BLaER1 (cell line): Measurements from ENCODE around the gene TBX6.

ENCODE experiments used
- H3K27ac ChIP-seq: shearing (Covaris generic); formaldehyde crosslinking; 2 replicates; pipeline ENCODE4 v1.8.1; 2022
- H3K27me3 ChIP-seq: shearing (Covaris generic); formaldehyde crosslinking; 2 replicates; pipeline ENCODE4 v1.8.1; 2022
- H3K36me3 ChIP-seq: shearing (Covaris generic); formaldehyde crosslinking; 2 replicates; pipeline ENCODE4 v1.8.1; 2022
- H3K4me1 ChIP-seq: shearing (Covaris generic); formaldehyde crosslinking; 2 replicates; pipeline ENCODE4 v1.8.1; 2022
- H3K4me2 ChIP-seq: shearing (Covaris generic); formaldehyde crosslinking; 2 replicates; pipeline ENCODE4 v1.8.1; 2022
- H3K4me3 ChIP-seq: shearing (Covaris generic); formaldehyde crosslinking; 2 replicates; pipeline ENCODE4 v1.8.1; 2022
- H3K9ac ChIP-seq: shearing (Covaris generic); formaldehyde crosslinking; 2 replicates; pipeline ENCODE4 v1.8.1; 2022
- H3K9me3 ChIP-seq: shearing (Covaris generic); formaldehyde crosslinking; 2 replicates; pipeline ENCODE4 v1.8.1; 2022
- H4K20me1 ChIP-seq: shearing (Covaris generic); formaldehyde crosslinking; 2 replicates; pipeline ENCODE4 v1.8.1; 2022
- Cebpa-rat ChIP-seq: shearing (Covaris generic); IDR thresholded peaks from 2 replicates; pipeline ENCODE4 v1.8.1; 2022

TBX6 gene

GRCh38 chr16:30078744-30079143 lies 13.0 kb downstream of the TBX6 start:
- Histone ChIP-seq H3K4me1 (peaks cover 31% of the 10 kb centered on the region), H3K27ac (no peak overlapping the region), H3K9me3 (no peaks in the 10 kb centered on the region), H3K36me3 (peaks cover 70% of the 10 kb centered on the region), H3K9ac (peak overlapping the region; percentile 35; the same call in 1 of the 2 replicates), H3K27me3 (no peaks in the 10 kb centered on the region), H3K4me3 (no peak overlapping the region), H3K4me2 (no peak overlapping the region), H4K20me1 (peaks cover 70% of the 10 kb centered on the region)
- no peak for TF ChIP-seq Cebpa-rat

- Histone ChIP-seq H3K9me3 (no peaks in the 10 kb centered on the region), H3K36me3 (peaks cover 70% of the 10 kb centered on the region), H4K20me1 (peaks cover 60% of the 10 kb centered on the region), H3K27me3 (no peaks in the 10 kb centered on the region), H3K27ac (no peak overlapping the region), H3K4me3 (no peak overlapping the region), H3K9ac (peak overlapping the region; percentile 97), H3K4me1 (peaks cover 31% of the 10 kb centered on the region), H3K4me2 (peak overlapping the region; percentile 99)
- TF ChIP-seq Cebpa-rat, result no peak
Observed at GRCh38 chr16:30077656-30078055, 14.1 kb downstream of the TBX6 start.

- no peak for TF ChIP-seq Cebpa-rat
- H3K4me3 ChIP-seq, result peak overlapping the region; percentile 98
- peak overlapping the region; percentile 92 for H3K27ac ChIP-seq
- peaks cover 31% of the 10 kb centered on the region for H3K4me1 ChIP-seq
- H3K9me3 ChIP-seq, result no peaks in the 10 kb centered on the region
- H3K36me3 ChIP-seq, result peaks cover 72% of the 10 kb centered on the region
- peak overlapping the region; percentile 99 for H3K4me2 ChIP-seq
- no peaks in the 10 kb centered on the region for H3K27me3 ChIP-seq
- H4K20me1 ChIP-seq, result peaks cover 59% of the 10 kb centered on the region
- peak overlapping the region; percentile 97 for H3K9ac ChIP-seq
Observed at GRCh38 chr16:30076276-30076791, 15.4 kb downstream of the TBX6 start.

DNA sequence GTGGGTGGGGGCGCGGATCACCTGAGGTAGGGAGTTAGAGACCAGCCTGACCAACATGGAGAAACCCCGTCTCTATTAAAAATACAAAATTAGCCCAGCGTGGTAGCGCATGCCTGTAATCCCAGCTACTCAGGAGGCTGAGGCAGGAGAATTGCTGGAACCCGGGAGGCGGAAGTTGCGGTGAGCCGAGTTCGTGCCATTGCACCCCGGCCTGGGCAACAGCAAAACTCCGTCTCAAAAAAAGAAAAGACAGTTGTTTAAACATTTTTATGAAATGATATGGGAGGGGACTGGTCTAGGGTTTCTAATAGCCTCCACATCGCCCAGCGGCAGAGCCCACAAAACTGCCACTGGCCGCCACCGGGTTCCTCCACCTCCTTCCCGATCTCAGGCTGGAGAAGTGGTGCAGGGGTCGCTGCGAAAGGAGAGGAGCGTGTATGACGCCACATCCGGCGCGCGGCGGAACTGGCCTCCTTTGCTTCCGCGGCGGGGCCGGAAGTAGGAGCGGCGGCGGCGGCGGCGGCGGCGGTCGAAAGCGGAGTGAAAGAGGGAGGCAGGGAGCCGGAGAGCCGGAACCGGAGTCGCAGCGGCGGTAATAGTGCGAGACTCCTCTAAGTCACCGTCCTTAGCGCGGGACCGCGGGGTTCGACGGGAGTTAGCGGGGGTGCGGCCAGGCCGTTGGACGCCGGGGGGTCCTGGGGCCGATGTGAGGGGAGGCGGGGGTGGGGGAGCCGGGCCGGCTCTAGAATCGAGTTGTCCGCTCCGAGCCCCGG lies 16.0 kb downstream of the TBX6 start, which contains the start of gene PPP4C:
Gene PPP4C, plus strand, starts transcription at position 492 of the 773 bp plus-strand sequence. CDS start 384 bp downstream, outside the sequence.
- no peaks in the 10 kb centered on the region for H3K9me3 ChIP-seq
- peaks cover 72% of the 10 kb centered on the region for H3K36me3 ChIP-seq
- H3K4me1 ChIP-seq, result peaks cover 31% of the 10 kb centered on the region
- H3K27me3 ChIP-seq, result no peaks in the 10 kb centered on the region
- H3K9ac ChIP-seq, result peak within 1 kb of the TSS; percentile 97
- peaks cover 59% of the 10 kb centered on the region for H4K20me1 ChIP-seq
- H3K4me3 ChIP-seq, result peak within 1 kb of the TSS; percentile 98
- peak within 1 kb of the TSS; percentile 99 for H3K4me2 ChIP-seq
- peak within 1 kb of the TSS; percentile 92 for H3K27ac ChIP-seq
- no peak for TF ChIP-seq Cebpa-rat

DNA sequence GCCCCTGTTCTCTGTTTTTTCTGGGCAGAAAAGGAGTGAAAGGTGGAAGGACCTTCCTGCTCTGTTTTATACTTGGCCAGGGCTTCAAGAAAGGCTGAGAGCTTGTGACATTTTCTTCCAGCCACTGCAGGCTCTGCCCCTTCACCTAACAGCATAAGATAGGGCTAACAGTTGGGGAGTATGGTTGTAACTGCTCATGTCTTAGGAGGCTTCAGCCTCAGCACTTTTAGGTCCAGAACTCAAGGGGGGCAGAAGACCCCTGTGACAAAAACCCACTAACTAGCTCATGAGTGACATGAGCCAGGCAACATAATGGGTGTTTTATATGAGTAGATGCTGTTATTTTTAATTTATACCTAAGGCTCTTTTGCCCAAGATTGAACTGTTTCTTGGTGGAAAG lies 21.2 kb downstream of the TBX6 start:
- no peak overlapping the region for H3K4me3 ChIP-seq
- H3K9me3 ChIP-seq, result no peaks in the 10 kb centered on the region
- peaks cover 84% of the 10 kb centered on the region for H3K36me3 ChIP-seq
- peaks cover 66% of the 10 kb centered on the region for H4K20me1 ChIP-seq
- H3K4me1 ChIP-seq, result peaks cover 55% of the 10 kb centered on the region
- H3K9ac ChIP-seq, result peak overlapping the region; percentile 62
- peak overlapping the region; percentile 94 for H3K4me2 ChIP-seq
- peak overlapping the region; percentile 63; the same call in 1 of the 2 replicates for H3K27ac ChIP-seq
- no peaks in the 10 kb centered on the region for H3K27me3 ChIP-seq
- TF ChIP-seq Cebpa-rat, result no peak

GRCh38 chr16:30069611-30070462 lies 21.9 kb downstream of the TBX6 start:
- Histone ChIP-seq H3K9me3 (no peaks in the 10 kb centered on the region), H3K4me1 (peaks cover 50% of the 10 kb centered on the region), H3K27me3 (no peaks in the 10 kb centered on the region), H4K20me1 (peaks cover 66% of the 10 kb centered on the region), H3K27ac (peak overlapping the region; percentile 63), H3K4me3 (peak overlapping the region; percentile 41; the same call in 1 of the 2 replicates), H3K4me2 (peak overlapping the region; percentile 94), H3K36me3 (peaks cover 84% of the 10 kb centered on the region), H3K9ac (peak overlapping the region; percentile 62)
- TF ChIP-seq Cebpa-rat, result no peak

DNA sequence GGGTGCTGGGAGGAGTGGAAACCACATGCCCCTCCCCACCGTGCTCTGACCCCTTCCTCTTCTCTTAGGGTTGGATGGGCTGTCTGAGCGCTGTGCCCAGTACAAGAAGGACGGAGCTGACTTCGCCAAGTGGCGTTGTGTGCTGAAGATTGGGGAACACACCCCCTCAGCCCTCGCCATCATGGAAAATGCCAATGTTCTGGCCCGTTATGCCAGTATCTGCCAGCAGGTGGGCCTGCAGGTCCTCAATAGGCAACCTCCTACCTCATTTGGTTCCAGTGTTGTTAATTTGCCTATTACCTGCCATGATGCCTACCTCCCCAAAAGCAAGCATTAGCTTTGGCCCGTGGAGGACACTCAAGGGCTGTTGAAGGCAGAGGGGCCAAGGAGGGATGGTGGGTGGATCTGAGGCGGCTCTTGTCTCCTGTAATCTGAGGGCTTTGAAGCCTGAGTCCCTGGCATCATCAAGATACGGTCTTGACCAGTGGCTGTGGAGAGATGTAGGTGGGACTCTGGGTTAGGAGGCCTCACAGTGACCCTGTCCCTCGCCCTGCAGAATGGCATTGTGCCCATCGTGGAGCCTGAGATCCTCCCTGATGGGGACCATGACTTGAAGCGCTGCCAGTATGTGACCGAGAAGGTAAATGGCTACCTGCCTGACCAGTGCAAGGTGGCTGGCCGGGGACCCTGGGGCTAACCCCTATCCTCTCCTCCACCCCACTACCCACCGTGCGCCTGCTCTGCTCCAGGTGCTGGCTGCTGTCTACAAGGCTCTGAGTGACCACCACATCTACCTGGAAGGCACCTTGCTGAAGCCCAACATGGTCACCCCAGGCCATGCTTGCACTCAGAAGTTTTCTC lies 22.7 kb downstream of the TBX6 start:
- peaks cover 82% of the 10 kb centered on the region for H3K36me3 ChIP-seq
- TF ChIP-seq Cebpa-rat, result no peak
- peaks cover 44% of the 10 kb centered on the region for H3K4me1 ChIP-seq
- peak overlapping the region; percentile 63; the same call in 1 of the 2 replicates for H3K27ac ChIP-seq
- H3K9me3 ChIP-seq, result no peaks in the 10 kb centered on the region
- H3K4me3 ChIP-seq, result peak overlapping the region; percentile 41; the same call in 1 of the 2 replicates
- no peaks in the 10 kb centered on the region for H3K27me3 ChIP-seq
- H3K9ac ChIP-seq, result peak overlapping the region; percentile 62; the same call in 1 of the 2 replicates
- peaks cover 66% of the 10 kb centered on the region for H4K20me1 ChIP-seq
- H3K4me2 ChIP-seq, result peak overlapping the region; percentile 94

DNA sequence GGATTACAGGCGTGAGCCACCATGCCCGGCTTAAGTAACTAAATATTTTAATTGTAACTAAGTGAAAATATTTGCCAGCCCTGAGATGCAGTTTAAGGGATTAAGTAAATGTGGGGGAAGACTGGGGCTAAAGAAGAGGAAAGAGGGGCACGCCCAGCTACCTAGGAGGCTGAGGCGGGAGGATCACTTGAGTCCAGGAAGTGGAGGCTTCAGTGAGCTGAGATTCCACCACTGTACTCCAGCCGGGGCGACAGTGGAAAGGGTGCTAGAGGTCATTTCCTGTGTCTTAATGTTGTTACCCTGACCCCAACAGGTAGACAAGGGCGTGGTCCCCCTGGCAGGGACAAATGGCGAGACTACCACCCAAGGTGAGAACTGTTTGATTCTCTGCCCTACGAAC lies 23.4 kb downstream of the TBX6 start:
- no peak overlapping the region for H3K27ac ChIP-seq
- peaks cover 50% of the 10 kb centered on the region for H3K4me1 ChIP-seq
- peaks cover 66% of the 10 kb centered on the region for H4K20me1 ChIP-seq
- H3K4me2 ChIP-seq, result peak overlapping the region; percentile 94
- no peak overlapping the region; the same call in 1 of the 2 replicates for H3K4me3 ChIP-seq
- no peaks in the 10 kb centered on the region for H3K27me3 ChIP-seq
- H3K36me3 ChIP-seq, result peaks cover 75% of the 10 kb centered on the region
- peak overlapping the region; percentile 46; the same call in 1 of the 2 replicates for H3K9ac ChIP-seq
- no peak for TF ChIP-seq Cebpa-rat
- no peaks in the 10 kb centered on the region for H3K9me3 ChIP-seq

- H3K4me1 ChIP-seq, result peaks cover 58% of the 10 kb centered on the region
- TF ChIP-seq Cebpa-rat, result no peak
Observed at GRCh38 chr16:30067584-30067916, 24.2 kb downstream of the TBX6 start.

More at GRCh38 chr16:30067584-30067916, 24.2 kb downstream of the TBX6 start:
- Histone ChIP-seq H4K20me1 (peaks cover 66% of the 10 kb centered on the region), H3K9me3 (no peaks in the 10 kb centered on the region), H3K36me3 (peaks cover 68% of the 10 kb centered on the region), H3K27ac (peak overlapping the region; percentile 97; the same call in 1 of the 2 replicates), H3K4me3 (peak overlapping the region; percentile 97; the same call in 1 of the 2 replicates), H3K9ac (peak overlapping the region; percentile 95), H3K4me2 (peak overlapping the region; percentile 94), H3K27me3 (no peaks in the 10 kb centered on the region)
